ENCODE measurements around the gene UBE2C.
"Not testable (repeated sequence)": the region's sequence is repeated elsewhere in the genome, so short reads cannot be mapped to it uniquely, and the experiment has no call there.

The UBE2C gene

GRCh38 chr20:45812157-45813005 lies at the start of gene UBE2C:
TSS of gene UBE2C (plus strand) at chr20:45812644. CDS start at chr20:45812696, 52 bp downstream.
- DNase-seq: peak; percentile 40 to 98 (median 94)

GRCh38 chr20:45764618-45765282 lies 47.7 kb upstream of the UBE2C start:
- DNase-seq: not testable (repeated sequence)

- DNase-seq: no peak
Measured at GRCh38 chr20:45765307-45765875, 47.1 kb upstream of the UBE2C start.

- DNase-seq: no peak
Measured at GRCh38 chr20:45765980-45766379, 46.5 kb upstream of the UBE2C start.

- DNase-seq: no peak
Measured at GRCh38 chr20:45768479-45768878, 44.0 kb upstream of the UBE2C start.

- peak; percentile 3 to 79 (median 56) for DNase-seq
Measured at GRCh38 chr20:45771182-45771759, 41.2 kb upstream of the UBE2C start.

GRCh38 chr20:45772693-45773092 lies 39.8 kb upstream of the UBE2C start:
- DNase-seq: no peak

GRCh38 chr20:45774945-45775344 lies 37.5 kb upstream of the UBE2C start:
- DNase-seq: no peak

- DNase-seq: no peak
Measured at GRCh38 chr20:45775411-45775810, 37.0 kb upstream of the UBE2C start.

- DNase-seq: no peak
Measured at GRCh38 chr20:45776931-45777330, 35.5 kb upstream of the UBE2C start.

- peak in 5 of 14 donors; percentile 4 to 65 (median 11) for DNase-seq
Measured at GRCh38 chr20:45779011-45779915, 33.2 kb upstream of the UBE2C start.

GRCh38 chr20:45780159-45780558 lies 32.3 kb upstream of the UBE2C start:
- DNase-seq: no peak

GRCh38 chr20:45781391-45781931 lies 31.0 kb upstream of the UBE2C start:
- no peak for DNase-seq

- no peak for DNase-seq
Measured at GRCh38 chr20:45782890-45783289, 29.6 kb upstream of the UBE2C start.

- DNase-seq: peak in 8 of 14 donors; percentile 6 to 74 (median 26)
Measured at GRCh38 chr20:45783656-45784294, 28.7 kb upstream of the UBE2C start.

GRCh38 chr20:45788351-45788750 lies 24.1 kb upstream of the UBE2C start:
- no peak for DNase-seq

GRCh38 chr20:45792317-45793118 lies 19.9 kb upstream of the UBE2C start:
- peak in 3 of 14 donors; percentile 1 to 37 (median 34) for DNase-seq

GRCh38 chr20:45796337-45797065 lies 15.9 kb upstream of the UBE2C start:
- DNase-seq: no peak

- DNase-seq: not testable (repeated sequence)
Measured at GRCh38 chr20:45797510-45797909, 14.9 kb upstream of the UBE2C start.
